GM23338 (cell line): ENCODE measurements around the gene PISD.

Experiments used
- CREB1 ChIP-seq: fragments of 250-450 bp; sonication (Bioruptor Pico); IDR thresholded peaks from 2 replicates; pipeline ENCODE4 v1.5.0; 2020; ENCODE audit warnings: low read depth, mild to moderate bottlenecking, moderate library complexity
- EZH2 ChIP-seq: fragments of 200-600 bp; sonication (generic); IDR thresholded peaks from one replicate; pipeline ENCODE4 v1.8.0; 2017; ENCODE audit warnings: antibody characterized with exemption, mild to moderate bottlenecking, low read depth; ENCODE audit not compliant: unreplicated experiment
- JUNB ChIP-seq: IDR thresholded peaks from one replicate; pipeline ENCODE4 v1.6.1; 2016; ENCODE audit warnings: antibody characterized with exemption; ENCODE audit not compliant: unreplicated experiment
- POLR2AphosphoS5 ChIP-seq: IDR thresholded peaks from 2 replicates; pipeline ENCODE4 v1.6.1; 2016; ENCODE audit warnings: antibody characterized with exemption, low read depth
- ZNF331 ChIP-seq: fragments of 250-450 bp; sonication (Bioruptor Pico); IDR thresholded peaks from 2 replicates; pipeline ENCODE4 v1.5.0; 2020; ENCODE audit warnings: low read depth, mild to moderate bottlenecking, moderate library complexity
- TF ChIP-seq, protein P1 (sequence below), 2 experiments: fragments of 200-600 bp in 1 of 2; sonication (generic) in 1 of 2; conservative IDR thresholded peaks; 2 replicates each; pipeline versions ENCODE4 v1.5.1 to v1.6.1; 2016 to 2017; ENCODE audit warnings: antibody characterized with exemption in 2 of 2, low read depth in 2 of 2, mild to moderate bottlenecking in 2 of 2, moderate library complexity in 1 of 2
- TF ChIP-seq, protein P2 (sequence below): IDR thresholded peaks from 2 replicates; pipeline ENCODE4 v1.6.1; 2016; ENCODE audit warnings: antibody characterized with exemption
- TF ChIP-seq, protein P3 (sequence below): fragments of 250-450 bp; sonication (Bioruptor Pico); IDR thresholded peaks from 2 replicates; pipeline ENCODE4 v1.5.0; 2020; ENCODE audit warnings: mild to moderate bottlenecking, moderate library complexity
- TF ChIP-seq, protein P4 (sequence below): IDR thresholded peaks from one replicate; pipeline ENCODE4 v1.6.1; 2018; ENCODE audit warnings: antibody characterized with exemption; ENCODE audit not compliant: unreplicated experiment

DNA sequence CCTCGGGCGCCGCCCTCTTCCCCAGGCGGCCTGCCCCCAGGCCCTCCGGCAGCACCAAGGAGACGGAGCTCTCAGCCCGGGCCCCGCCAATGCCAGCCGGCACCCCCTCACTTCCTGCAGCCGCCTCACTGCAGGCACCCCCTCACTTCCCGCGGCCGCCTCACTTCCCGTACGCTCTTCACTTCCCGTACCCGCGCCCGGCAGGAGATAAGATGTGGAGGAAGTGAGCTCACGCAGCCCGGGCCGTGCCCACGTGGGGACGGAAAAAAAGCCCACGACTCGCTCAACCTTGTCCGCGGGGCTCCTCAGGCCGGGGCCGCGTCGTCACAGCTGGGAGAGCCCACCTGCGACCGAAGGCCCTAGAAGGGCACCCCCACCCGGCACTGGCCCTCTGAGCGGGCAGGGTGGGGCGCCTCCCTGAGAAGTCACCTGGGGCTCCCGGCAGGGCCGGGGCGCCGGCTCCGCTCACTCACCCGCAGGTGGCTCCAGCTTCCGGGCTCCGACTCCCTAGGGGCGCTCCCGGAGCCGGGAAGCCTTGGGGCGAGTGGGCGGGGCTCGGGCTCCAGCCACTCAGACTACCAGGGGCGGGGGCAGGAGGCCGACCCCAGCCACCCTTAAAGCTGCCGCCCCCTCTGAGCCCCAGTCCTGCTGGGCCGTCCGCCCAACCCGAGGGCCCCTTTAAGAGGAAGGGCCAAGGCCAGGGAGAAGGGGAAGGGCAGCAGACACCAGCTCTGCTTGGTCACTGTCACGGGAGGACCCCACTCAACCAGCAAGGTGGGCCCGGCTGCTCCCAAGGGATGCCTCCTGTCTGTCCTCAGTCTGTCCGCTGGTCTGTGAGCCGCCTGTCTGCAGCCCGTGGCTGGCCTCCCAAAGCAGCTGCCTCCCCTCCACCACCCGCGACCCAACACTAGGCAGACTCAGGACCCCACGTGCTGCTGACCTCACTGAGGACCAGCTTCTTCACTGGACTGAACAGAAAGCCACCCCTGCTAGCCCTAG lies 31.4 kb downstream of the PISD start:
- TF ChIP-seq, protein P1, sequence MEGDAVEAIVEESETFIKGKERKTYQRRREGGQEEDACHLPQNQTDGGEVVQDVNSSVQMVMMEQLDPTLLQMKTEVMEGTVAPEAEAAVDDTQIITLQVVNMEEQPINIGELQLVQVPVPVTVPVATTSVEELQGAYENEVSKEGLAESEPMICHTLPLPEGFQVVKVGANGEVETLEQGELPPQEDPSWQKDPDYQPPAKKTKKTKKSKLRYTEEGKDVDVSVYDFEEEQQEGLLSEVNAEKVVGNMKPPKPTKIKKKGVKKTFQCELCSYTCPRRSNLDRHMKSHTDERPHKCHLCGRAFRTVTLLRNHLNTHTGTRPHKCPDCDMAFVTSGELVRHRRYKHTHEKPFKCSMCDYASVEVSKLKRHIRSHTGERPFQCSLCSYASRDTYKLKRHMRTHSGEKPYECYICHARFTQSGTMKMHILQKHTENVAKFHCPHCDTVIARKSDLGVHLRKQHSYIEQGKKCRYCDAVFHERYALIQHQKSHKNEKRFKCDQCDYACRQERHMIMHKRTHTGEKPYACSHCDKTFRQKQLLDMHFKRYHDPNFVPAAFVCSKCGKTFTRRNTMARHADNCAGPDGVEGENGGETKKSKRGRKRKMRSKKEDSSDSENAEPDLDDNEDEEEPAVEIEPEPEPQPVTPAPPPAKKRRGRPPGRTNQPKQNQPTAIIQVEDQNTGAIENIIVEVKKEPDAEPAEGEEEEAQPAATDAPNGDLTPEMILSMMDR (conservative IDR thresholded peaks at IDR 0.05; ENCODE audit: low read depth in 2 of 2) = no peak
- TF ChIP-seq EZH2 (no peak), ZNF331 (CRISPR knock-in tag) (no peak), POLR2AphosphoS5 (peak; percentile 43), CREB1 (CRISPR knock-in tag) (no peak), JUNB (no peak)
- TF ChIP-seq, protein P2, sequence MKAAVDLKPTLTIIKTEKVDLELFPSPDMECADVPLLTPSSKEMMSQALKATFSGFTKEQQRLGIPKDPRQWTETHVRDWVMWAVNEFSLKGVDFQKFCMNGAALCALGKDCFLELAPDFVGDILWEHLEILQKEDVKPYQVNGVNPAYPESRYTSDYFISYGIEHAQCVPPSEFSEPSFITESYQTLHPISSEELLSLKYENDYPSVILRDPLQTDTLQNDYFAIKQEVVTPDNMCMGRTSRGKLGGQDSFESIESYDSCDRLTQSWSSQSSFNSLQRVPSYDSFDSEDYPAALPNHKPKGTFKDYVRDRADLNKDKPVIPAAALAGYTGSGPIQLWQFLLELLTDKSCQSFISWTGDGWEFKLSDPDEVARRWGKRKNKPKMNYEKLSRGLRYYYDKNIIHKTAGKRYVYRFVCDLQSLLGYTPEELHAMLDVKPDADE = no peak
- TF ChIP-seq, protein P3, sequence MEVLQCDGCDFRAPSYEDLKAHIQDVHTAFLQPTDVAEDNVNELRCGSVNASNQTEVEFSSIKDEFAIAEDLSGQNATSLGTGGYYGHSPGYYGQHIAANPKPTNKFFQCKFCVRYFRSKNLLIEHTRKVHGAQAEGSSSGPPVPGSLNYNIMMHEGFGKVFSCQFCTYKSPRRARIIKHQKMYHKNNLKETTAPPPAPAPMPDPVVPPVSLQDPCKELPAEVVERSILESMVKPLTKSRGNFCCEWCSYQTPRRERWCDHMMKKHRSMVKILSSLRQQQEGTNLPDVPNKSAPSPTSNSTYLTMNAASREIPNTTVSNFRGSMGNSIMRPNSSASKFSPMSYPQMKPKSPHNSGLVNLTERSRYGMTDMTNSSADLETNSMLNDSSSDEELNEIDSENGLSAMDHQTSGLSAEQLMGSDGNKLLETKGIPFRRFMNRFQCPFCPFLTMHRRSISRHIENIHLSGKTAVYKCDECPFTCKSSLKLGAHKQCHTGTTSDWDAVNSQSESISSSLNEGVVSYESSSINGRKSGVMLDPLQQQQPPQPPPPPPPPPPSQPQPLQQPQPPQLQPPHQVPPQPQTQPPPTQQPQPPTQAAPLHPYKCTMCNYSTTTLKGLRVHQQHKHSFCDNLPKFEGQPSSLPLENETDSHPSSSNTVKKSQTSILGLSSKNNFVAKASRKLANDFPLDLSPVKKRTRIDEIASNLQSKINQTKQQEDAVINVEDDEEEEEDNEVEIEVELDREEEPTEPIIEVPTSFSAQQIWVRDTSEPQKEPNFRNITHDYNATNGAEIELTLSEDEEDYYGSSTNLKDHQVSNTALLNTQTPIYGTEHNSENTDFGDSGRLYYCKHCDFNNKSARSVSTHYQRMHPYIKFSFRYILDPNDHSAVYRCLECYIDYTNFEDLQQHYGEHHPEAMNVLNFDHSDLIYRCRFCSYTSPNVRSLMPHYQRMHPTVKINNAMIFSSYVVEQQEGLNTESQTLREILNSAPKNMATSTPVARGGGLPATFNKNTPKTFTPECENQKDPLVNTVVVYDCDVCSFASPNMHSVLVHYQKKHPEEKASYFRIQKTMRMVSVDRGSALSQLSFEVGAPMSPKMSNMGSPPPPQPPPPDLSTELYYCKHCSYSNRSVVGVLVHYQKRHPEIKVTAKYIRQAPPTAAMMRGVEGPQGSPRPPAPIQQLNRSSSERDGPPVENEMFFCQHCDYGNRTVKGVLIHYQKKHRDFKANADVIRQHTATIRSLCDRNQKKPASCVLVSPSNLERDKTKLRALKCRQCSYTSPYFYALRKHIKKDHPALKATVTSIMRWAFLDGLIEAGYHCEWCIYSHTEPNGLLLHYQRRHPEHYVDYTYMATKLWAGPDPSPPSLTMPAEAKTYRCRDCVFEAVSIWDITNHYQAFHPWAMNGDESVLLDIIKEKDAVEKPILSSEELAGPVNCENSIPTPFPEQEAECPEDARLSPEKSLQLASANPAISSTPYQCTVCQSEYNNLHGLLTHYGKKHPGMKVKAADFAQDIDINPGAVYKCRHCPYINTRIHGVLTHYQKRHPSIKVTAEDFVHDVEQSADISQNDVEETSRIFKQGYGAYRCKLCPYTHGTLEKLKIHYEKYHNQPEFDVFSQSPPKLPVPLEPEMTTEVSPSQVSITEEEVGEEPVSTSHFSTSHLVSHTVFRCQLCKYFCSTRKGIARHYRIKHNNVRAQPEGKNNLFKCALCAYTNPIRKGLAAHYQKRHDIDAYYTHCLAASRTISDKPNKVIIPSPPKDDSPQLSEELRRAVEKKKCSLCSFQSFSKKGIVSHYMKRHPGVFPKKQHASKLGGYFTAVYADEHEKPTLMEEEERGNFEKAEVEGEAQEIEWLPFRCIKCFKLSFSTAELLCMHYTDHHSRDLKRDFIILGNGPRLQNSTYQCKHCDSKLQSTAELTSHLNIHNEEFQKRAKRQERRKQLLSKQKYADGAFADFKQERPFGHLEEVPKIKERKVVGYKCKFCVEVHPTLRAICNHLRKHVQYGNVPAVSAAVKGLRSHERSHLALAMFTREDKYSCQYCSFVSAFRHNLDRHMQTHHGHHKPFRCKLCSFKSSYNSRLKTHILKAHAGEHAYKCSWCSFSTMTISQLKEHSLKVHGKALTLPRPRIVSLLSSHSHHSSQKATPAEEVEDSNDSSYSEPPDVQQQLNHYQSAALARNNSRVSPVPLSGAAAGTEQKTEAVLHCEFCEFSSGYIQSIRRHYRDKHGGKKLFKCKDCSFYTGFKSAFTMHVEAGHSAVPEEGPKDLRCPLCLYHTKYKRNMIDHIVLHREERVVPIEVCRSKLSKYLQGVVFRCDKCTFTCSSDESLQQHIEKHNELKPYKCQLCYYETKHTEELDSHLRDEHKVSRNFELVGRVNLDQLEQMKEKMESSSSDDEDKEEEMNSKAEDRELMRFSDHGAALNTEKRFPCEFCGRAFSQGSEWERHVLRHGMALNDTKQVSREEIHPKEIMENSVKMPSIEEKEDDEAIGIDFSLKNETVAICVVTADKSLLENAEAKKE (CRISPR knock-in tag) = no peak
- TF ChIP-seq, protein P4, sequence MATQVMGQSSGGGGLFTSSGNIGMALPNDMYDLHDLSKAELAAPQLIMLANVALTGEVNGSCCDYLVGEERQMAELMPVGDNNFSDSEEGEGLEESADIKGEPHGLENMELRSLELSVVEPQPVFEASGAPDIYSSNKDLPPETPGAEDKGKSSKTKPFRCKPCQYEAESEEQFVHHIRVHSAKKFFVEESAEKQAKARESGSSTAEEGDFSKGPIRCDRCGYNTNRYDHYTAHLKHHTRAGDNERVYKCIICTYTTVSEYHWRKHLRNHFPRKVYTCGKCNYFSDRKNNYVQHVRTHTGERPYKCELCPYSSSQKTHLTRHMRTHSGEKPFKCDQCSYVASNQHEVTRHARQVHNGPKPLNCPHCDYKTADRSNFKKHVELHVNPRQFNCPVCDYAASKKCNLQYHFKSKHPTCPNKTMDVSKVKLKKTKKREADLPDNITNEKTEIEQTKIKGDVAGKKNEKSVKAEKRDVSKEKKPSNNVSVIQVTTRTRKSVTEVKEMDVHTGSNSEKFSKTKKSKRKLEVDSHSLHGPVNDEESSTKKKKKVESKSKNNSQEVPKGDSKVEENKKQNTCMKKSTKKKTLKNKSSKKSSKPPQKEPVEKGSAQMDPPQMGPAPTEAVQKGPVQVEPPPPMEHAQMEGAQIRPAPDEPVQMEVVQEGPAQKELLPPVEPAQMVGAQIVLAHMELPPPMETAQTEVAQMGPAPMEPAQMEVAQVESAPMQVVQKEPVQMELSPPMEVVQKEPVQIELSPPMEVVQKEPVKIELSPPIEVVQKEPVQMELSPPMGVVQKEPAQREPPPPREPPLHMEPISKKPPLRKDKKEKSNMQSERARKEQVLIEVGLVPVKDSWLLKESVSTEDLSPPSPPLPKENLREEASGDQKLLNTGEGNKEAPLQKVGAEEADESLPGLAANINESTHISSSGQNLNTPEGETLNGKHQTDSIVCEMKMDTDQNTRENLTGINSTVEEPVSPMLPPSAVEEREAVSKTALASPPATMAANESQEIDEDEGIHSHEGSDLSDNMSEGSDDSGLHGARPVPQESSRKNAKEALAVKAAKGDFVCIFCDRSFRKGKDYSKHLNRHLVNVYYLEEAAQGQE = no peak
